ENCODE data around the gene SERPINB2.

SERPINB2 gene, protein sequence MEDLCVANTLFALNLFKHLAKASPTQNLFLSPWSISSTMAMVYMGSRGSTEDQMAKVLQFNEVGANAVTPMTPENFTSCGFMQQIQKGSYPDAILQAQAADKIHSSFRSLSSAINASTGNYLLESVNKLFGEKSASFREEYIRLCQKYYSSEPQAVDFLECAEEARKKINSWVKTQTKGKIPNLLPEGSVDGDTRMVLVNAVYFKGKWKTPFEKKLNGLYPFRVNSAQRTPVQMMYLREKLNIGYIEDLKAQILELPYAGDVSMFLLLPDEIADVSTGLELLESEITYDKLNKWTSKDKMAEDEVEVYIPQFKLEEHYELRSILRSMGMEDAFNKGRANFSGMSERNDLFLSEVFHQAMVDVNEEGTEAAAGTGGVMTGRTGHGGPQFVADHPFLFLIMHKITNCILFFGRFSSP

GRCh38 chr18:63887424-63887823 is at the start of gene SERPINB2:
SERPINB2 (plus strand) TSS chr18:63887705; CDS start chr18:63891445, 3,740 bp downstream.
- no peak for DNase-seq

DNA sequence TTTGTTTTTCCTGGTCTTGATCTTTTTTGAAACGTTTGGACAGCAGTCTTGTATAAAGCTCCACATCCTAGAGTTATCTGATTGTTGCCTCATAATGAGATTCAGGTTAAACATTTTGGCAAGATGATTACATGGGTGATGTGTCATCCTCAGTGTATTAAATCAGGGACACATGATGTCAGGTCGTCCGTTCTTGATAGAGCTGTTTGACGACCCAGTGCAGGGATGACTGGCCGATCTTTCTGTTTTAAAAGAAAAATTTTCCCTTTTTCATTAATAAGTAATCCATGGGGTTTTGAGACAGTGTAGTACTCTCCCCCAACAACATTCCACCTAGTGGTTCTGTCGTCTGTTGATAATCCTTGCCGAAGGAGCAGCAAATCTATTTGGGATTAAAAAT is 44.5 kb upstream of the SERPINB2 start:
- DNase-seq = no peak

DNA sequence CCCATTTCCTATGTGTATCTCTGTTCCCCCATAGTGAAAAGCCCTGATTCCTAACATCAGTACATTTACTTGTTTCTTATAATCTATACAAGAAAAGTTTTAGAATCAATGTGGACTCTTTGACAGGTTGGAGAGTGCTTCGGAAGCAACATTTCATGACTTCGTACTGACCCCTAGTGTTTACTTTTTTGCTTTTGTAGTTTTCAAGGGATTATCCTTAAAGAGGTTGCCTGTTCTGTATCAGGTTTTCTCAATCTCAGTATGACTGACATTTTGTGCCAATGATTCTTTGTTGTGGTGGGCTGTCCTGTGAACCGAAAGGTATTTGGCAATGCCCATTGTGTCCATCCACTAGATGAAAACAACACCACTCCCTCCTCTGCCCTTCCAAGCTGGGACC is 43.3 kb upstream of the SERPINB2 start:
- DNase-seq = no peak

GRCh38 chr18:63848159-63848558 is 39.3 kb upstream of the SERPINB2 start:
- no peak for DNase-seq

GRCh38 chr18:63850020-63850419 is 37.5 kb upstream of the SERPINB2 start:
- DNase-seq = no peak

DNA sequence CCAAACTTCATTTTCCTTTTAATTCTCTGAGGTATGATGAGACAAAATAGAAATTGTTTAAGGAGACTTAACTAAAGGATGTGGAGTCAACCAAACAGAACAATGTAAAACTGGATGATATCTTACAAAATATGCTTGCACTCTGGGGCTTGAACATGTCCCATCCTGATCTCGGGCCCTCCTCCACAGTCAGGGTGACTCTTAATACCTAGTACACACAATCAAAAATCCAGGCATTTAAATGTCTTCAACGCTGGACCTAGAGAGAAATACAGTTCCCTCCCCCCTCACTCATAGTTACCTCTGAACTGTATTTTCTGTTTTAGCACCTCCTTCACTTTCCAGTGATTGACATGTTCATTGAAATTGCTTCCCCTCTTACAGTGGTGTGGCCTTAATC is 36.9 kb upstream of the SERPINB2 start:
- DNase-seq = no peak

GRCh38 chr18:63858456-63858855 is 29.0 kb upstream of the SERPINB2 start:
- no peak for DNase-seq

- no peak for DNase-seq
Observed at GRCh38 chr18:63859781-63860475, 27.6 kb upstream of the SERPINB2 start.

- DNase-seq = no peak
Observed at GRCh38 chr18:63860531-63860930, 27.0 kb upstream of the SERPINB2 start.

DNA sequence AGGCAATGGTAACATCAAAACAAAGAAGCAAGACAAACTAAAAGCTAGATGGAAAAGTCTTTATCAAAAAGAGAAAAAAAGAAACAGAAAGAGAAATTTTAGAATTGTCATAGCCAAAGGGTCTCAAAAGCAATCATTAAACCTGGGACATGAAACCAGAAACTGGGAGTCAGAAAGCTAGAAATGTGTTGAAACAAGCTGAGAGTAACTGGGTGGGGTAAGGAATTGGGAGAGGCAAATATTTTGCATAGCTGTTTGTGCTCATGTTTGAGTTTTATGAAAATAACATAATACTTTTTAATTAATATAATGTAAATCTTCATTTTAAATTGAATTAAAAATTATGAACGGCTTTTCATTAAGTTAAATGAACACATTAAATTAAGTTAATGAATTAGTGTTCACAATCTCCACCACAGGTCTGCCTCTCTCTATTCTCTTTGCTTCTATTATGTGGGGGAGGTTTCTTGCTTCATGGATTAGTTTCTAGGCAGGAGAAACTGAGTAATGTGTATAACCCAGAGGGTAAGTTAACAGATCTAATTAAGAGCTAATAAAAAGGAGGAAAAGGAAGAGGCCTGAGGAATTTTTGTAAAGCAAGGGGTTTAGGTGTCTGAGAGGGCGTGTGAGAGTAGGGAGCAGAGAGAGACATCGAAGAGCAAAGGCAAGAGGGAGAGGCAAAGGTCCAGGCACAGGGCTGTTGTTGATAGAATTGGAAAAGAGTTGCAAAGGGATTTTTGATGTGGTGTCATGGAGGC is 20.0 kb upstream of the SERPINB2 start:
- no peak for DNase-seq

GRCh38 chr18:63868546-63868945 is 19.0 kb upstream of the SERPINB2 start:
- no peak for DNase-seq

DNA sequence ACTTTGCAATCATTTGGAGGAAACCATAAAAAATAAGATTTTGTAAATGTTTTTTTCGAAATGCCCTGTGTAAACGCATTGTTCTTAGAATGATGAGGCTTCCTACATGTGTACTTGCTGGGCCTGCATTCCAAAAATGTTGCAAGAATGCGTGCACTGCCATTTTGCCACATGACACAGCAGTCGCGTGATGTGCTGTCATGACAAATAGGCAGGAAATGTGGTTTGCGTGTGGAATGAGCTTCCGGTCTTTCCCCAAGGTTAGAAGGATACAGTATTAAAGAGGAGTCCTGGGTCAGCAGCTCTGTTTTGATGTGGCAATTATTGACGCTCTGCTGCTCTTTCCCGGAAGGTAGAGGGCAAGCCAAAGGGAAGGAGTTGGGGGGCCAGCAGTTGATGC is 18.1 kb upstream of the SERPINB2 start:
- no peak for DNase-seq

GRCh38 chr18:63869851-63870250 is 17.7 kb upstream of the SERPINB2 start:
- no peak for DNase-seq

- DNase-seq = no peak
Observed at GRCh38 chr18:63871836-63872235, 15.7 kb upstream of the SERPINB2 start.

DNA sequence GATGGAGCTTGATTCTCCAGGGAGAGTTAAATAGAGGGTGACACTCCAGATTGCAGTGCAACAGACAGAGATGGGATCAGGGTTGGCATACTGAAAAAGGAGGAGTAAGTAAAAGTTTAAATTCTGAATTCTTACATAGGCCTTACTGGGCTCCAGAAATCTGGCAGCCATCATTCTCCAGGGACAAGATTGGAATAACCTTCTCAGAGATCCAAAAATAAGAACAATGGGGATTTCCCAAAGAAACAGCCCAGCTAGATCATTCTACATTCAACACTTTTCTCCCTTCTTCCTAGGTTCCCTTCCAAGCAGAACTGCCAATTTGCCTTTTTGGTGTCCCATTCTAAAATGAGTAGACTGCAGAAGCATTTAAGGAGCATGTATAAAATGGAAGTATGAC is 14.9 kb upstream of the SERPINB2 start:
- DNase-seq = no peak

GRCh38 chr18:63878343-63878742 is 9.2 kb upstream of the SERPINB2 start:
- DNase-seq = no peak

GRCh38 chr18:63878925-63879324 is 8.6 kb upstream of the SERPINB2 start:
- no peak for DNase-seq

GRCh38 chr18:63879709-63880108 is 7.8 kb upstream of the SERPINB2 start:
- no peak for DNase-seq

GRCh38 chr18:63881851-63882250 is 5.7 kb upstream of the SERPINB2 start:
- no peak for DNase-seq

GRCh38 chr18:63882333-63883141 is 5.0 kb upstream of the SERPINB2 start:
- no peak for DNase-seq

DNA sequence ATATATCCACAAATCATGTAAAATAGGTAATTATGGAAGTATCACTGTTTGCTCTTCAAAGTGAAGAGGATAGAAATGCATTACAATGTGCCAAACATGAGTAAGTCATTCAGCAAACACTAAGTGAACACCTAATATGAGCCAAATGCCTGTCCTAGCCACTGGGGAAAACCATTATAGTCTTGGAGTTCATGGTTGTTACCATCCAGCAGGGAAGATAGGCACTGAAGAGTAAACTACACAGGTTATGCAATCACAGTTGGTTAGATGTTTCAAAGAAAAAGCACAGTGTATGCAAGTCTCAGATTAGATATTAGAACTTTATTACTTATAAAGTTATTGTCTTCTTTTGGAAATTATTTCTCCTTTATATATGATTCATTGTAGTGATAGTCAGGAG is 3.9 kb upstream of the SERPINB2 start:
- DNase-seq = no peak

- no peak for DNase-seq
Observed at GRCh38 chr18:63888470-63889190, 1.1 kb downstream of the SERPINB2 start.

Measured in activated naive CD4-positive, alpha-beta T cell treated with anti-CD3 and anti-CD28 coated beads, Interleukin-2, amount 50 U/mL, for 16 hours (primary cell).